Upper lobe of left lung (tissue), 6 donors: ENCODE data around the gene PPM1L. TPM values are rescaled to one million over a fixed set of nuclear protein-coding genes. Genes with fewer than 3 reads are reported as not detected.

Experiments
- ATAC-seq, 2 donors: fragments of 200-7000 bp; cut with Tn5 transposase; one replicate each; pipeline ENCODE4 v1.9.1; 2022; ENCODE audit warnings: mild to moderate bottlenecking in 2 of 2, moderate library complexity in 2 of 2; ENCODE audit not compliant: low FRiP score in 2 of 2
- DNase-seq, 2 donors: peaks; one replicate each; pipeline ENCODE4 v3.0.0-alpha.2; 2019 to 2020
- H3K27ac ChIP-seq, 4 donors: fragments of 200-600 bp; sonication (generic); one replicate each; pipeline ENCODE4 v1.5.1; 2016 to 2019
- H3K27me3 ChIP-seq, 4 donors: fragments of 200-600 bp; sonication (generic); one replicate each; pipeline ENCODE4 v1.5.1; 2017 to 2019
- H3K36me3 ChIP-seq, 4 donors: fragments of 200-600 bp; sonication (generic); one replicate each; pipeline ENCODE4 v1.5.1; 2016 to 2019
- H3K4me1 ChIP-seq, 4 donors: fragments of 200-600 bp; sonication (generic); one replicate each; pipeline ENCODE4 v1.5.1; 2018 to 2019
- H3K4me3 ChIP-seq, 4 donors: fragments of 200-600 bp; sonication (generic); one replicate each; pipeline ENCODE4 v1.5.1; 2017 to 2019; ENCODE audit warnings: mild to moderate bottlenecking in 2 of 4, moderate library complexity in 1 of 4
- H3K9me3 ChIP-seq, 4 donors: fragments of 200-600 bp; sonication (generic); one replicate each; pipeline ENCODE4 v1.5.1; 2018 to 2019
- EP300 ChIP-seq, 4 donors: sonication (generic); formaldehyde crosslinking; IDR thresholded peaks; one replicate each; pipeline ENCODE4 v1.5.1; 2017; ENCODE audit warnings: antibody characterized with exemption in 4 of 4, control low read depth in 2 of 4
- POLR2A ChIP-seq, 4 donors: fragments of 450-650 bp; IDR thresholded peaks; one replicate each; pipeline ENCODE4 v1.5.1; 2016 to 2017; ENCODE audit warnings: antibody characterized with exemption in 4 of 4, mild to moderate bottlenecking in 2 of 4
- POLR2AphosphoS5 ChIP-seq, 2 donors: sonication (generic); formaldehyde crosslinking; IDR thresholded peaks; one replicate each; pipeline ENCODE4 v1.5.1; 2017; ENCODE audit warnings: antibody characterized with exemption in 2 of 2
- WGBS, 2 donors: methylation state at CpG; one replicate each; pipeline ENCODE4 v1.1.5; 2017 to 2018; 5-methylcytosine and 5-hydroxymethylcytosine counted together
- total RNA-seq, 6 donors: library from RNA; depleted of rRNA in 4 of 6; stranded (reverse); fragments of >200 nt in 4 of 6; gene quantifications; one replicate each; pipeline versions ENCODE4 v1.1.0 to v1.2.1, GENCODE V29; 2016 to 2021
- TF ChIP-seq, protein P1 (sequence below), 6 experiments: fragments of 450-650 bp in 4 of 6; fragments of 200-600 bp in 2 of 6; sonication (generic) in 2 of 6; IDR thresholded peaks; one replicate each; pipeline ENCODE4 v1.5.1; 2016 to 2019; ENCODE audit warnings: antibody characterized with exemption in 6 of 6
- donor health status: DM: no; HTN: no; CAD: no; lungs with moderate emphysema.
- donor health status: DM: no; HTN: yes; CAD: no; lungs with severe emphysema.

PPM1L gene
- total RNA-seq, 6 donors from 2014 or later = 11.3 to 26.8 (median 18.7) TPM

DNA sequence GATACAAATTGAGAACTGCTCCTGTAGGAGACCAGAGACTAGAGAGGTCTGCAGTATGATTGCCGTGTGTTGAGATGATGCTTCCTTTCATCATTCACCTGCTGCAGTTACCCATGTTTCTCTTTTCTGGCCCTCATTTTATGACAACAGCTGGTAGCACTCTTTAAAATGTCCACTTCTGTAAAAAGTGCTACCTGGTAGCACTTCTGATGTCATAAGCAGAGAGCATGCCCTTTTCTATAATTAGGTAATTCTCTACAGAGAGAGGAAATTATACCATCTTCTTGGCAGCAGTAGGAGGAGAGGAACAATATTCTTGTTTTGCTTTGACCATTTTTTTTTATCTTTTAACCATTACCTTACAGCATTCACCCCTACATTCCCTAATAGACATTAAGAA lies 123.8 kb downstream of the PPM1L start:
- no peak for DNase-seq
- WGBS, 2 donors = 86 to 88% methylated on average over 1 of the region's 1 CpG
- no peak for TF ChIP-seq EP300 (IDR thresholded peaks at IDR 0.05)
- TF ChIP-seq POLR2AphosphoS5 (IDR thresholded peaks at IDR 0.05) = no peak
- TF ChIP-seq, protein P1, sequence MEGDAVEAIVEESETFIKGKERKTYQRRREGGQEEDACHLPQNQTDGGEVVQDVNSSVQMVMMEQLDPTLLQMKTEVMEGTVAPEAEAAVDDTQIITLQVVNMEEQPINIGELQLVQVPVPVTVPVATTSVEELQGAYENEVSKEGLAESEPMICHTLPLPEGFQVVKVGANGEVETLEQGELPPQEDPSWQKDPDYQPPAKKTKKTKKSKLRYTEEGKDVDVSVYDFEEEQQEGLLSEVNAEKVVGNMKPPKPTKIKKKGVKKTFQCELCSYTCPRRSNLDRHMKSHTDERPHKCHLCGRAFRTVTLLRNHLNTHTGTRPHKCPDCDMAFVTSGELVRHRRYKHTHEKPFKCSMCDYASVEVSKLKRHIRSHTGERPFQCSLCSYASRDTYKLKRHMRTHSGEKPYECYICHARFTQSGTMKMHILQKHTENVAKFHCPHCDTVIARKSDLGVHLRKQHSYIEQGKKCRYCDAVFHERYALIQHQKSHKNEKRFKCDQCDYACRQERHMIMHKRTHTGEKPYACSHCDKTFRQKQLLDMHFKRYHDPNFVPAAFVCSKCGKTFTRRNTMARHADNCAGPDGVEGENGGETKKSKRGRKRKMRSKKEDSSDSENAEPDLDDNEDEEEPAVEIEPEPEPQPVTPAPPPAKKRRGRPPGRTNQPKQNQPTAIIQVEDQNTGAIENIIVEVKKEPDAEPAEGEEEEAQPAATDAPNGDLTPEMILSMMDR (IDR thresholded peaks at IDR 0.05) = no peak
- no peak for TF ChIP-seq POLR2A (IDR thresholded peaks at IDR 0.05)
- Histone ChIP-seq H3K4me1 (no peaks in the 10 kb centered on the region), H3K4me3 (no peak overlapping the region), H3K9me3 (no peaks in the 10 kb centered on the region), H3K27ac (no peak overlapping the region), H3K36me3 (no peaks in the 10 kb centered on the region), H3K27me3 (no peaks in the 10 kb centered on the region)
- ATAC-seq = no peak

DNA sequence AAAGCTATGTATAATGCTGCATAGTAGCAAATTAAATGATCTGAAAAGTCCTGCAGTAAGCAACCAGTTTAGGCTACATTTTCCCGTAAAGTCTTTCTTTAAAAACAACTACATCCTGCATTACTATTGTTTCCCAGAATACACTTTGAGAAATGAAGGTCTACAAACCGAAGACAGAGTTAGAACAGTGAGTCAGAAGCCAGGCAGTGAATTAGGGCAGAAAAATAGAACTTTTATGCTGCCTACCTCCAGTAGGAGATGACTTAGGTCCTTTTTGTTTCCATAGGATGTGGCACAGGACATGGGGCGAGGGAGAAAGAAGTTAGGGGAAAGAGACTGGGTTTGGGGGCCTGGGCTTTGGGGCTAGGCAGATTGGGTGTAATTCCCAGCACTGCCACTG lies 127.3 kb downstream of the PPM1L start:
- Histone ChIP-seq H3K9me3 (no peaks in the 10 kb centered on the region), H3K27me3 (no peaks in the 10 kb centered on the region), H3K4me3 (no peak overlapping the region), H3K36me3 (no peaks in the 10 kb centered on the region), H3K4me1 (no peaks in the 10 kb centered on the region), H3K27ac (no peak overlapping the region)
- TF ChIP-seq POLR2AphosphoS5 (IDR thresholded peaks at IDR 0.05) (no peak), EP300 (IDR thresholded peaks at IDR 0.05) (no peak), POLR2A (IDR thresholded peaks at IDR 0.05) (no peak)
- TF ChIP-seq, protein P1 (IDR thresholded peaks at IDR 0.05) = no peak
- ATAC-seq (no peak), DNase-seq (no peak)
- 76 to 81% methylated on average over 3 of the region's 3 CpGs for WGBS, 2 donors

DNA sequence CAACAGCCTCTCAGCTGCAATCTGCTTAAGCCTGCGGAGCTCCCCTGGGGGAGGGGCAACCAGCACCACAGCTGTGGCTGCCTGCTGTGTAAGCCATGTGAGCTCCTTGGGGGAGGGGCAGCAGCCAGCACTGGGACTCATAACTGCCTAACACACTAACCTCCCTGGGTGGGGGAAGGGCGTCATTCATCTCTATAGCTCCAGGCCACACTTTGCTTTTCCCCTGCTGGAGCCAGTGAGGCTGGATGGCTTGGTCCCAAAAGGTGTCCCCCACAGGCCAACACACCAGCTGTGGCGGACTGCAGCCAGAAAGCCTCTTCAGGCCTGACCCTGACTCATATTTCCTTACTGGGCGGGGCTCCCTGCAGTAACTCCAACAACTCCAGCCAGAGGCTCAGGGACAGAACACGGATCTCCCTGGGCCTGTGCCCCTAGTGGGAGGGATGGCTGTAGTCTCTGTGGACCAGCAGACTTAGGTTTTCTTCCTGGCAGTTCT lies 129.8 kb downstream of the PPM1L start:
- Histone ChIP-seq H3K27ac (no peak overlapping the region), H3K4me3 (no peak overlapping the region), H3K27me3 (no peaks in the 10 kb centered on the region), H3K4me1 (no peaks in the 10 kb centered on the region), H3K36me3 (no peaks in the 10 kb centered on the region), H3K9me3 (no peaks in the 10 kb centered on the region)
- 52 to 60% methylated on average over 1 to 5 of the region's 5 CpGs for WGBS, 2 donors
- ATAC-seq = peak; percentile 16 to 34
- TF ChIP-seq POLR2AphosphoS5 (IDR thresholded peaks at IDR 0.05) = no peak
- TF ChIP-seq POLR2A (IDR thresholded peaks at IDR 0.05) = no peak
- TF ChIP-seq, protein P1 (IDR thresholded peaks at IDR 0.05) = no peak
- no peak for TF ChIP-seq EP300 (IDR thresholded peaks at IDR 0.05)
- peak; percentile 23 to 28 for DNase-seq

DNA sequence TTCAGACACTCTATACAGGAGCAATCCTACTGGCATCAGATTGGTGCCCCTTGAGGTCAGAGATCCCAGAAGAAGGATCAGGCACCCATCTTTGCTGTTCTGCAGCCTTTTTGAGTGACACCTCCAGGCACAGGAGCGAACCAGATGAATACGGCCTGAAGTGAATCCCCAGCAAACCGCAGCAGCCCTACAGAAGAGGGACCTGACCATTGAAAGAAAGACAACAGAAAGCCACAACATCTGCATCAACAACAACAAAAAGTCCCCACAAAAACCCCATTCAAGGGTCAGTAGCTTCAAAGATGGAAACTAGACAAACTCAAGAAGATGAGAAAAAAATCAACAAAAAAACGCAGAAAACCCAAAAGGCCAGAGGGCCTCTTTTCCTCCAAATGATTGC lies 130.4 kb downstream of the PPM1L start:
- ATAC-seq = no peak
- no peaks in the 10 kb centered on the region for H3K36me3 ChIP-seq
- DNase-seq = no peak
- H3K4me1 ChIP-seq = no peaks in the 10 kb centered on the region
- no peak overlapping the region for H3K27ac ChIP-seq
- 70 to 83% methylated on average over 4 of the region's 4 CpGs for WGBS, 2 donors
- H3K27me3 ChIP-seq = no peaks in the 10 kb centered on the region
- H3K4me3 ChIP-seq = no peak overlapping the region
- no peaks in the 10 kb centered on the region for H3K9me3 ChIP-seq
- TF ChIP-seq POLR2AphosphoS5 (IDR thresholded peaks at IDR 0.05) (no peak), EP300 (IDR thresholded peaks at IDR 0.05) (no peak), POLR2A (IDR thresholded peaks at IDR 0.05) (no peak)
- TF ChIP-seq, protein P1 (IDR thresholded peaks at IDR 0.05) = no peak

DNA sequence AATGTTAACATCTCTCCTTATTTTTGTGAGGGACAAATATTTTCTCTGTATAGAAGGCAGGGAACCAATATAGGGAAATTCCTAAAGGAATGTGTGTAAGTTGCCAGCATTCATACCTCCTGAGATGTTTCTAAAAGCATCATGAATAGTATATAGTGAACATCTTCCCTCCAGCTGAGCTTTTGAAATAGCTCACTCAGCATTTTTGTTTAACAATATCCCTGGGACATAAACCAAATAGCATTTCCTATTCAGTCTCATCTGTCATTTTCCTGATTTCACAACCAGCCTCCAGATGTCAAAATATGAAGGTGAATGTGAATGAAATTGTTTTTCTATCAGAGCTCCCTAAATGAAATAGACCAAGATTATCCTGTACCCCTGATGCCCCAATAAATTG lies 137.2 kb downstream of the PPM1L start:
- no peaks in the 10 kb centered on the region for H3K9me3 ChIP-seq
- DNase-seq = no peak
- no peaks in the 10 kb centered on the region for H3K27me3 ChIP-seq
- H3K36me3 ChIP-seq = no peaks in the 10 kb centered on the region
- H3K4me1 ChIP-seq = no peaks in the 10 kb centered on the region
- TF ChIP-seq, protein P1 (IDR thresholded peaks at IDR 0.05) = no peak
- TF ChIP-seq POLR2A (IDR thresholded peaks at IDR 0.05) (no peak), EP300 (IDR thresholded peaks at IDR 0.05) (no peak), POLR2AphosphoS5 (IDR thresholded peaks at IDR 0.05) (no peak)
- no peak overlapping the region for H3K27ac ChIP-seq
- ATAC-seq = no peak
- no peak overlapping the region for H3K4me3 ChIP-seq
